Neural cell (in vitro differentiated cells): ENCODE measurements around the gene GNPTG.

Experiments used
- EP300 ChIP-seq: fragments of 450-650 bp; conservative IDR thresholded peaks from 2 replicates; pipeline ENCODE4 v1.6.1; 2014; ENCODE audit warnings: antibody characterized with exemption, mild to moderate bottlenecking, moderate library complexity; ENCODE audit not compliant: poor library complexity, severe bottlenecking
- EZH2 ChIP-seq: fragments of 200-600, 300-800 bp; shearing (Covaris generic), sonication (generic); IDR thresholded peaks from 2 replicates; pipeline ENCODE4 v1.6.1; 2014; ENCODE audit warnings: antibody characterized with exemption, low read length, borderline replicate concordance, mild to moderate bottlenecking; ENCODE audit not compliant: insufficient read depth, poor library complexity, severe bottlenecking
- POLR2AphosphoS5 ChIP-seq: IDR thresholded peaks from 2 replicates; pipeline ENCODE4 v1.6.1; 2012
- TF ChIP-seq, protein P1 (sequence below): fragments of 450-650 bp; IDR thresholded peaks from 2 replicates; pipeline ENCODE4 v1.5.1; 2014; ENCODE audit warnings: antibody characterized with exemption, mild to moderate bottlenecking, moderate library complexity; ENCODE audit not compliant: poor library complexity, severe bottlenecking
- TF ChIP-seq, protein P2 (sequence below): IDR thresholded peaks from 2 replicates; pipeline ENCODE4 v1.6.1; 2012; ENCODE audit warnings: borderline replicate concordance

DNA sequence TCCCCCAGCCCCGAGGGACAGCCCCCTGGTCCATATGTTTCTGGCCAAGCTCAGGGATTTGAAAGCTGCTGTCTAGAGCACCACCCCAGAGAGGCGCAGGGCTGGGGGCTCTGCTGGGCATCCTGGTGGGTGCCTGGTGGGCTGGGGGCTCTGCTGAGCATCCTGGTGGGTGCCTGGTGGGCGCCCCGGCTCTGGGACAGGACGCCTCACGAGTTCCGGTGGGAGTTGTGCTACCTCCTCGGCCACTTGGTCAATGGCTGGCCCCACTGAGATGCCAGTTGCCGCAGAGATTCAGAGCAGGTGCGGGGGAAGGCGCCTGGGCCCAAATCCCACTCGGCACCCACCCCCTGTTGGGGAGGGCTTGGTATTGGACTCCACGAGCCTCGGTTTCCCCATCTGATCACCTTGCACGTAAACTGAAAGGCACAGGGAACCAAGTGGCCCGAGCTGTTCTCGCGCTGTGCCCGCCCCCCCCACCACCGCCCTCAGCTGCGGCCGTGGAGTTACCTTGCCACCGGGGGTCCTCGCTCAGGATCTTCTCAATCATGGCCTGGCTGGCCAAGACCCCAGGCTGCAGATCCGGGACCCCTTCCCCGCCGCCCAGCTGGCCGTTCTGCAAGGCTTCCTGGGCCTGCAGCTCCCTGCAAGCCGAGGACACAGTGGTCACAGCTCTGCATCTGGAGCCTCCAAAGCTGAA, 49.5 kb downstream of the GNPTG start:
- TF ChIP-seq EP300 (no peak), EZH2 (no peak), POLR2AphosphoS5 (no peak)
- TF ChIP-seq, protein P1, sequence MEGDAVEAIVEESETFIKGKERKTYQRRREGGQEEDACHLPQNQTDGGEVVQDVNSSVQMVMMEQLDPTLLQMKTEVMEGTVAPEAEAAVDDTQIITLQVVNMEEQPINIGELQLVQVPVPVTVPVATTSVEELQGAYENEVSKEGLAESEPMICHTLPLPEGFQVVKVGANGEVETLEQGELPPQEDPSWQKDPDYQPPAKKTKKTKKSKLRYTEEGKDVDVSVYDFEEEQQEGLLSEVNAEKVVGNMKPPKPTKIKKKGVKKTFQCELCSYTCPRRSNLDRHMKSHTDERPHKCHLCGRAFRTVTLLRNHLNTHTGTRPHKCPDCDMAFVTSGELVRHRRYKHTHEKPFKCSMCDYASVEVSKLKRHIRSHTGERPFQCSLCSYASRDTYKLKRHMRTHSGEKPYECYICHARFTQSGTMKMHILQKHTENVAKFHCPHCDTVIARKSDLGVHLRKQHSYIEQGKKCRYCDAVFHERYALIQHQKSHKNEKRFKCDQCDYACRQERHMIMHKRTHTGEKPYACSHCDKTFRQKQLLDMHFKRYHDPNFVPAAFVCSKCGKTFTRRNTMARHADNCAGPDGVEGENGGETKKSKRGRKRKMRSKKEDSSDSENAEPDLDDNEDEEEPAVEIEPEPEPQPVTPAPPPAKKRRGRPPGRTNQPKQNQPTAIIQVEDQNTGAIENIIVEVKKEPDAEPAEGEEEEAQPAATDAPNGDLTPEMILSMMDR: no peak
- TF ChIP-seq, protein P2, sequence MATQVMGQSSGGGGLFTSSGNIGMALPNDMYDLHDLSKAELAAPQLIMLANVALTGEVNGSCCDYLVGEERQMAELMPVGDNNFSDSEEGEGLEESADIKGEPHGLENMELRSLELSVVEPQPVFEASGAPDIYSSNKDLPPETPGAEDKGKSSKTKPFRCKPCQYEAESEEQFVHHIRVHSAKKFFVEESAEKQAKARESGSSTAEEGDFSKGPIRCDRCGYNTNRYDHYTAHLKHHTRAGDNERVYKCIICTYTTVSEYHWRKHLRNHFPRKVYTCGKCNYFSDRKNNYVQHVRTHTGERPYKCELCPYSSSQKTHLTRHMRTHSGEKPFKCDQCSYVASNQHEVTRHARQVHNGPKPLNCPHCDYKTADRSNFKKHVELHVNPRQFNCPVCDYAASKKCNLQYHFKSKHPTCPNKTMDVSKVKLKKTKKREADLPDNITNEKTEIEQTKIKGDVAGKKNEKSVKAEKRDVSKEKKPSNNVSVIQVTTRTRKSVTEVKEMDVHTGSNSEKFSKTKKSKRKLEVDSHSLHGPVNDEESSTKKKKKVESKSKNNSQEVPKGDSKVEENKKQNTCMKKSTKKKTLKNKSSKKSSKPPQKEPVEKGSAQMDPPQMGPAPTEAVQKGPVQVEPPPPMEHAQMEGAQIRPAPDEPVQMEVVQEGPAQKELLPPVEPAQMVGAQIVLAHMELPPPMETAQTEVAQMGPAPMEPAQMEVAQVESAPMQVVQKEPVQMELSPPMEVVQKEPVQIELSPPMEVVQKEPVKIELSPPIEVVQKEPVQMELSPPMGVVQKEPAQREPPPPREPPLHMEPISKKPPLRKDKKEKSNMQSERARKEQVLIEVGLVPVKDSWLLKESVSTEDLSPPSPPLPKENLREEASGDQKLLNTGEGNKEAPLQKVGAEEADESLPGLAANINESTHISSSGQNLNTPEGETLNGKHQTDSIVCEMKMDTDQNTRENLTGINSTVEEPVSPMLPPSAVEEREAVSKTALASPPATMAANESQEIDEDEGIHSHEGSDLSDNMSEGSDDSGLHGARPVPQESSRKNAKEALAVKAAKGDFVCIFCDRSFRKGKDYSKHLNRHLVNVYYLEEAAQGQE: no peak
